Right lobe of liver (tissue), 4 donors: ENCODE results near the gene ZCCHC4.

ENCODE experiments used
- POLR2A ChIP-seq: fragments of 450-650 bp; IDR thresholded peaks from one replicate; pipeline ENCODE4 v1.6.1; 2017; ENCODE audit warnings: antibody characterized with exemption, mild to moderate bottlenecking
- TF ChIP-seq, protein P1 (sequence below), 4 donors: fragments of 200-600 bp in 3 of 4; fragments of 450-650 bp in 1 of 4; IDR thresholded peaks; one replicate each; pipeline versions ENCODE4 v1.5.1 to v1.8.0; 2016 to 2022; ENCODE audit warnings: antibody characterized with exemption in 4 of 4, mild to moderate bottlenecking in 2 of 4
- donor health status: DM: no; HTN: no; CAD: no.
- donor health status: DM: no; HTN: no; CAD: no.
- donor health status: DM: no; HTN: yes; CAD: no.

DNA sequence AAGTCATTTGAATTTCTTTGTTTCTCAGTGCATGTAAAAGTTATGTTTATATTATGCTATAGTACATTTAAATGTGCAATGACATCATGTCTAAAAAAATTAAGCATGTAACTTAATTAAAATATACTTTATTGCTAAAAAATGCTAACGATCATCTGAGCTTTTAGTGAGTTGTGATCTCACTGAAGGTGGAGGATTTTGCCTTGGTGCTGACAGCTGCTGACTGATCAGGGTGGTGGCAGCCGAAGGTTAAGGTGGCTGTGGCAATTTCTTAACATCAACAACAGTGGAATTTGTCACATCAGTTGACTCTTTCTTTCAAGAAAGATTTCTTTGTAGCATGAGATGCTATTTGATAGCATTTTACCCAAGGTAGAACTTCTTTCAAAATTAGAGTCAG, 71.1 kb downstream of the ZCCHC4 start:
- TF ChIP-seq, protein P1, sequence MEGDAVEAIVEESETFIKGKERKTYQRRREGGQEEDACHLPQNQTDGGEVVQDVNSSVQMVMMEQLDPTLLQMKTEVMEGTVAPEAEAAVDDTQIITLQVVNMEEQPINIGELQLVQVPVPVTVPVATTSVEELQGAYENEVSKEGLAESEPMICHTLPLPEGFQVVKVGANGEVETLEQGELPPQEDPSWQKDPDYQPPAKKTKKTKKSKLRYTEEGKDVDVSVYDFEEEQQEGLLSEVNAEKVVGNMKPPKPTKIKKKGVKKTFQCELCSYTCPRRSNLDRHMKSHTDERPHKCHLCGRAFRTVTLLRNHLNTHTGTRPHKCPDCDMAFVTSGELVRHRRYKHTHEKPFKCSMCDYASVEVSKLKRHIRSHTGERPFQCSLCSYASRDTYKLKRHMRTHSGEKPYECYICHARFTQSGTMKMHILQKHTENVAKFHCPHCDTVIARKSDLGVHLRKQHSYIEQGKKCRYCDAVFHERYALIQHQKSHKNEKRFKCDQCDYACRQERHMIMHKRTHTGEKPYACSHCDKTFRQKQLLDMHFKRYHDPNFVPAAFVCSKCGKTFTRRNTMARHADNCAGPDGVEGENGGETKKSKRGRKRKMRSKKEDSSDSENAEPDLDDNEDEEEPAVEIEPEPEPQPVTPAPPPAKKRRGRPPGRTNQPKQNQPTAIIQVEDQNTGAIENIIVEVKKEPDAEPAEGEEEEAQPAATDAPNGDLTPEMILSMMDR (IDR thresholded peaks at IDR 0.05), result no peak
- TF ChIP-seq POLR2A, result no peak
